ENCODE results near the gene TRIM24.

GRCh38 chr7:138602451-138602850 lies 142.4 kb downstream of the TRIM24 start:
- TF ChIP-seq CTCF (IDR thresholded peaks at IDR 0.05; ENCODE audit: low read depth, low read length, missing input control) (no peak), ATF3 (IDR thresholded peaks at IDR 0.05) (no peak), RXRA (IDR thresholded peaks at IDR 0.05) (no peak), NR2F2 (IDR thresholded peaks at IDR 0.05) (no peak), YY1 (IDR thresholded peaks at IDR 0.05) (no peak), TAF1 (conservative IDR thresholded peaks at IDR 0.05) (no peak)

Measured in liver (tissue), 3 donors.